NCI-H82 (cell line): ENCODE data around the gene CNTNAP2.
A peak's percentile ranks its signal among the peaks of the same experiment; 100 is the strongest.
"Not testable (repeated sequence)": the region's sequence is repeated elsewhere in the genome, so short reads cannot be mapped to it uniquely, and the experiment has no call there.

Experiments
- DNase-seq: peaks from one replicate; lab custom pipeline; 2025; lab: John Stamatoyannopoulos, UW

Gene CNTNAP2

DNA sequence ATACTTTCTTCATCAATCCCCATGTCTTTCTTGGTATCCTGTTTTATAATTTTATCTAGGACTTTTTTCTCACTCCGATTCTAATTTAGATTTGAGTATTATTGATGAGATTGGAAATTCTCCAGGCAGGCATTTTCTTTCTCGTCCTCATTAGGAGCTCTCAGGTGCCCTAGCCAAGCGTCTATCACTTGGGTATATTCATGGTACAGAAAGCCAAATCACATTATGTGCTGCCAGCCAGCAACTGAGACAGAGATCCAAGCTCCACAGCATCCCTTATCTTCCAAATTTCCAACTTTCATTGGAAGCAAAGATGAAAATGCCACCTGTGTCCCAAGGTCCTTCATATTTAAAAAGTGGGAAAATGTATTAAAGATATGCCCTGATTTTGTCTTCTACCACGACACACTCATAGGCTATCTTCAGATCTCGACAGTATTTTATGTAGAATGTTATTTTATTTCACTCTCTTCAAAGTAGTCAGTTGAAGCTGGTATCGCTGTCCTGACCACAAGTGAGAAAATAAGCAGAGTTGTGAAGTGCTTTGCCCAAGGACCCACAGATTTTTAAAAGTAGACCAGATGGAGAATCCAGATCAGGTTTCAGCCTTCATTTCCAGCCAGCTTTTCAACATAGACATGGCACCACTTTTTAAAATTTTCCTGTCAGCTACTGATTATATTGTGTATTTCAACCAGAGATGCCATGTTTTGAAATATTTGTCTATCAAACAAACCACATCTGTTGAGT, 773.4 kb downstream of the CNTNAP2 start:
- DNase-seq = no peak

DNA sequence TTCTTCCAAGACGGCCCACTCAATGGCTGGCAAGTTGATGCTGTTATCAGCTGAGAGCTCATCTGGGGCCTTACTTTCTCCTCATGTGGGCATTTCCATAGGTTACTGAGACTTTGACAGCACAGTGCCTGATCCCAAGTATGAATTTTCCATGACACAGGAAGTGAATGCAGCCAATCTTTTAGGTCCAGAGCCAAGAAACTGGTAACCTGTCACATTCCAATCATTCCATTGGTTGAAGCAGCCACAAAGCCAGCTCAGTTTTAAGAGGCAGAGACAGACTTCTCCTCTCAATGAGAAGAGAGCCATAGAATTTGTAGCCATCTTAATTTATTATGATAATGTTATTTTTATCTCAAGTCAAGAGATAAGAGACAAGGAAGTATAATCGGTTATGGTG, 775.5 kb downstream of the CNTNAP2 start:
- DNase-seq = no peak

DNA sequence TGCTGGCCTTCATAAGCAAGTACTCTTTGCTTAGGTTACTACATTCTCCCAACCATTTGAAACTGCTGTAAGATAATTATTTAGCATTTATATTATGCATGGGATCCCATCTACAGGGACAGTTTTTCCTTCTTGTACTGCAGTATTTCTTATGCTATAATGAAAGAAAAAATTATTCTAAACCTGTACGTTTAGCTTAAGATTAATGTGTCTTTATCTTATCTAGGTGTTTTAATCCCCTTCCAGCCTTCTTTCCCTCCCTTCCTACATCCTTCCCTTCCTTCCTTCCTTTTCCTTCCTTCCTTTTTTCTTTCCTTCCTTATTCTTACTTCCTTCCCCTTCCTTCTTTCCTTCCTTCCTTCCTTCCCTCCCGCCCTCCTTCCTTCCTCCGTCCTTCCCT, 778.3 kb downstream of the CNTNAP2 start:
- no peak for DNase-seq

DNA sequence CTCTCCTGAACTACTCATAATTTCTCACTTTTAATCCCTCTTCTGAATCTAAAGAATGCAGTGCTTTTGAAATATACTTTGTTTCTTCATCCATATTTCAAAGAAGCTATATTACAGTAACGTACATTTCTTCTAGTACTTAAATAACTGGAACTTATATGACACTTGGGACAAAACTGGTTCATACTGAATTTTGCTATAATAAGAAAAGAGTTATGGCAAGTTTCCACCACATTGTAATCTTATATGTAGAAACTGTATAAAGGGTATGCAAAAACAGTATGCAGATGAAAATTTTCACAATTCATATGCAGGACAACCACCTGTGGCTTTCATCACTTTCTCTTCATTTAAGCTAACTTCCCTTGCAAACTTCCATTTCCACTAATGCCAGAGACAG, 785.7 kb downstream of the CNTNAP2 start:
- no peak for DNase-seq

DNA sequence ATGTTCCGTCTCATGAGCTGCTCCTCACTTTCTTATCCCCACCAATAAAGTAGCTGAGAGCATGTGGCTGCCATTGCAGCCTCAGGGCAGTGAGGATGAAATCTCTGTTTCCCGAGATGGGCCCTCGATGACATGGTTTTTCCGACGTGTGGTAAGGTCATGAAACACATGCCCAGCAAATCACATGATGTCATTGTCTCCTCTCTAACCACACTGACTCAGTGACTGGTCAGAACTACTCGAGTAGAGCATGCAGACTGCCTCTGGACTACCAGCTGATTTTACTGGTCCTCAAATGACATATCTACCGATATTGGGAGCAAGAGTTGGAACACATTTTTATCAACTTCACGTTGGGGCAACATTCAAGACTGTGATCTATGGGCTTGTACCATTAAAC, 786.1 kb downstream of the CNTNAP2 start:
- DNase-seq = no peak

DNA sequence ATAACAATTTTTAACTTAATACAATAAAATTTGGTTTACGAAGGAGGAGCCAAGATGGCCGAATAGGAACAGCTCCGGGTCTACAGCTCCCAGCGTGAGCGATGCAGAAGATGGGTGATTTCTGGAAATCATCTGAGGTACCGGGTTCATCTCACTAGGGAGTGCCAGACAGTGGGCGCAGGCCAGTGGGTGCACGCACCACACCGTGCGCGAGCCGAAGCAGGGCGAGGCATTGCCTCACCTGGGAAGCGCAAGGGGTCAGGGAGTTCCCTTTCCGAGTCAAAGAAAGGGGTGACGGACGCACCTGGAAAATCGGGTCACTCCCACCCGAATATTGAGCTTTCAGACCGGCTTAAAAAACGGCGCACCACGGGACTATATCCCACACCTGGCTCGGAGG, 789.1 kb downstream of the CNTNAP2 start:
- DNase-seq = not testable (repeated sequence)

DNA sequence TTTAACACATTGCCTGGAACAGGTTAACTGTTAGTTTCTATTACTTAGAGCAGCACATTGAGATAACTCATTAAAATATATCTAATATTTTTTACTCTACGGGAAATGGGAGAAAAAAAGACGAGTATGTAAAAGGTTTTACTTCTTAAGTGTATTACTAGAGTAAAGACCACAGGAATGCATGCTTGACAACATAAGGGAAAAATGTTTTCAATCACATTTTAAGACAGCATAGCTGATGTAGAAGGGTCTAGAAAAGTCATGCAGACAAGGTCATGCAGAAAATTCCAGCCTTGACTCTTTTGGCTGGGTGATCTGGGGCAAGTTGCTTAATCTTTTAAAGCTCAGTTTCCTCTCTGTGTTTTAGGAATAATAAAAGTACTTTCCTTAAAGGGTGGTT, 806.2 kb downstream of the CNTNAP2 start:
- DNase-seq = no peak

DNA sequence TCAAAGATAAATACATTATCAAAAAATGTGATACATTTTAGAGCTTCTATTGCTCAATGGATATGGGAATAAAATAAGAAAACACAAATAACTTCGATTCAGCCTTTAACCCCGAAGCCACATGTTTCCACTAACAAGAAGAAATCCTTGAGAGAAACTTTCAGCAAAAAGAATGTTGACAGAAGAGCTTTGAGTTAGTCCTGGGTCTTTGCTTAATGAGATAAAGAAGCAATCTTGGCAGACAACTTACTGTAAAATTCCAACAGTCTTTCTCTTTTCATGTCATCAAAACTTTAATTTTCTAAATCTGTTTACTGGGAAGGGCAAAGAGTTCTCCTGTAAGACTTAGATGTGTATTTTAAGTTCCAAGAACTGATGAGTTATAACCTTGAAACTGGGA, 810.2 kb downstream of the CNTNAP2 start:
- DNase-seq = no peak

DNA sequence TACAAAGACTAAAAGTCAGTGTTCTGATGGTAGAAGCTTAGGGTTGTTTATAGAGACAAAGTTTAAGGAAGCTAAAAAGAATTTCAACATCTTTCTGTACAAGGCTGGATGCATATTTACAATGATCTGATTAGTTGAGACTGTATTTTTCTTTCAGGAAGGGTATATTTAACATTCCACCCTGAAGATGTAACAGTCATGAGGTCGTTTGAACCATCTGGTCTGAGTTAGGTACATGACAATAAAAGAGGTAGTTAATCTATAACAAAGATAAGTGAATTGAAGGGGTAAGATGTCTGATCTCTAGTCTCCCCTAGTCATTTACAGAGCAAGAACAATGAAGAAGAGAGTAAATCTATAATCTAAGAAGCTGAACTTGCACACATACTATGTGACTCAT, 821.2 kb downstream of the CNTNAP2 start:
- DNase-seq = no peak

DNA sequence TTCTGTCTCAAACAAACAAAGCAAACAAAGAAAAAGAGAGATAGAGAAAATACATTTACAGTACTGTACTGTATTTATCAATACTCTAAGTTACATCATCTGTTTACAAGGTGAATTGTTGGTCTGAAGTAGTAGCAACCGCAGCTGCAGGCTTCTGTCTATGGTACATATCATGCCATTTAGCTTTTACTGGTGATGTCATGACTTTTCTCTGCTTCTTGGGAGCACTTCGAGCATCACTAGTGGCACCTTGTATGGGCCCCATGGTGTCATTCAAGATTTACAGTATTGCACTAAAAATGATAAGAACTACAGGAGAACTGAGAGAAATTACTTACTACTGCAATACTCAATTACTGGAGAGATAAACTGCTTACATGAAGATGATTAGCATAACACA, 826.9 kb downstream of the CNTNAP2 start:
- no peak for DNase-seq

DNA sequence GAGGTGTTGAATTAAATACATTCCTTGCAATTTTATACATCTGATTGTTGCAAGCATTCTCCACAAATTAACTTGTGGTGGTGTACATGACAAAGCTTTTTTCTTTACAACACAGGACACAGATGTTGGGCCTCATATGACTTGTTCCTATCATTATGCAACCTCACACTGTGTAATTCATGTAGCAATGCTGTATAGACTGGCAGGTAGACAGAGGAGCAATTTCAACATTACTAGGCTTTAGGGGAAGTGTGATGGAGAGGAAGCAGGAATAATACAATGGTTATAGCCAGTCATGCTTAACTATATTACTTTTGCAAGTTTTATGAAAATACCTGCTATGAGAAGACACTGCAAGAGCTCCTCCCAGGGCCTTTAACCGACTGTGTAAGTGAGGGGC, 832.1 kb downstream of the CNTNAP2 start:
- no peak for DNase-seq

DNA sequence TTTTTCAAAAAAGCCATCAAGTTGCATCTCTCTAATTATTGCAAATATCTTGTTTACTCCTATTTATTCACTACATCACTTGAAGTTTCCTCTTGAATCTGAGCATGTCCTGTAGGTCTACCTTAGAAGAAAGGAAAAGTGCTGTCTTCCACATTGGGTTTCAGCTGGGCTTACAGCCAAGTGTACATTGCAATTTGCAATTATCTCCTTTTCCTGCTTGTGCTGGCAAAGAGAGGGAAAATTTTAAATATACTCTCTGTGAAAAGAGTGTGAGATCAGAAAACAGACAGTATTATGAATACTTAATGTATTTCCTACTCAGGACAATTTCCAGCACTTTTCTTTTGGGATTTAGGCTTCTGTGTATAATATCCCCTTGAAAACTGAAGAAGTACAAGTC, 839.7 kb downstream of the CNTNAP2 start:
- no peak for DNase-seq

DNA sequence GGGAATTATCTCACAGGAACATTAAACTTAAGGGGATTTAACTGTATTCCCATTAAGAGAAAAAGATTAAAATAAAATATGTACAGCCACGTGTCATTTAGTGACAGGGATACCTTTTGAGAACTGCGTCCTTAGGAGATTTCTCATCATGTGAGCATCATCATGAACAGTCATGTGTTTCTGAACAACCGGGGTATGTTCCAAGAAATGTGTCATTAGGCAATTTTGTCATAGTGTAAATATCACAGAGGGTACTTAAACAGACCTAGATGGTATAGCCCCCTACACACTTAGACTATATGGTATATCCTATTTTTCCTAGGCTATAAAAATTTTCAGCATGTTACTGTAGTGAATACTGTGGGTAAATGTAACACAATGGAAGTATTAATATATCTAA, 840.3 kb downstream of the CNTNAP2 start:
- DNase-seq = peak; percentile 8

DNA sequence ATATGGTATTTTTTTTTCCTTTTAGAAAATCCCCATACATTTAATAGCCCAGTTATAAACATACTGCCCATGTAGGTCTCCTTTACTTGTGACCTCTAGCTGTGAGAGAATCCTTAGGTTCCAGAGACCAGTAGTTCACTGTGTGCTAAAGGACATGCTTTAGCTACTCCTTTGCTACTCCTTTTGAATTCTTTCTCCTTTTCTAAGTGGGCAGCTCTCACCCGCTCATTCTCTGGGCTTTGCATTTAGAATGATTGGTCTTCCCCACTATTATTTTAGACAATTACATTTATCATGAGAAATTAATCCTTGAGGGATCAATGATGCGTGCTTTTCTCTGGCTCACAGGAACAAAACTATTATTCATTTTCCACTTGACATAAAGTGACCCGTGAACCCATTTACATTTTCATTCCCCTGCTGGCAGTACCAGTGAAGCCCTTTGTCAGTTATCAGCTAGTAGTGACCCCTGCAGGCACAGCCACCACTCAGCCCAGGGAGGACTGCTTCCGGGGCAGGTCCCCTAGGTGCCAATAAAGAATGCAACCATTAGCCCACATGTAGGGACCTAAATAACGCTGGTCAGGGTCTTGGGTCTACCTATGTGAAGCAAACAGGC, 844.3 kb downstream of the CNTNAP2 start:
- no peak for DNase-seq

DNA sequence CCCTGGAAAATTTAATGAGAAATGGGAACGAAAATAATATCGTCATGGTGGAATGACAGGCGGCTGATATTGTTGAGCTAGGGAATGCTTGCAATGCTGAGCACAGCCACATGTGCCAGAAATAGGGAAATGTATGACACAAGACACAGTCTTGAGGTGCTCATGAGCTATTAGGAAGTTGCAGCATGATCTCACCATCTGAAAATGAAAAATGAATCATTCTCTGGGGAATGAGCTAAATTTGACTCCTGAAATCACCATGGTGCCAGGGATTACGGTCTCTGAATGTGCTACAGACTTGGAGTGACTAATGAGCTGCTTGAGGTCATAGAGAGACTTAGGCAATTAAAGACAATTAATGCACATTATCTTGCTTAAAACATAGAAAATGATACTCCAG, 845.0 kb downstream of the CNTNAP2 start:
- DNase-seq = no peak

DNA sequence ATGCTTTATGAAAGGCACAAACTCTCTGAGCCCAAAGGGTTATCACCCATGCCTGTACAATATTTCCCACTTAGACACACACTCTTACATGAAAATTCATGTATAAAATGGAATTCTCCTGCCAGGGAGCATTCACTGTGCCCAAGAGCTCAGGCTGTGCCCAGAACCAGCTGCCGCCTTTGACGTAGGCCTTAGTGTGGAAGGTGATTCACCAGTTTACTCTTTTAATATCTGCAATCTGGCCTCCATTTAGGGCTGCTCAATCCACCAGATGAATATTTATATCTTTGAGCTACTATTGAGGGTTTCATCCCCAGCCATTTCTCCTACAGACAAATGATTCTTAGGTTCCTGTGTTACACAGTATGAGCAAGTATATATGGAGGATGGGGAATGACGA, 849.7 kb downstream of the CNTNAP2 start:
- DNase-seq = no peak

DNA sequence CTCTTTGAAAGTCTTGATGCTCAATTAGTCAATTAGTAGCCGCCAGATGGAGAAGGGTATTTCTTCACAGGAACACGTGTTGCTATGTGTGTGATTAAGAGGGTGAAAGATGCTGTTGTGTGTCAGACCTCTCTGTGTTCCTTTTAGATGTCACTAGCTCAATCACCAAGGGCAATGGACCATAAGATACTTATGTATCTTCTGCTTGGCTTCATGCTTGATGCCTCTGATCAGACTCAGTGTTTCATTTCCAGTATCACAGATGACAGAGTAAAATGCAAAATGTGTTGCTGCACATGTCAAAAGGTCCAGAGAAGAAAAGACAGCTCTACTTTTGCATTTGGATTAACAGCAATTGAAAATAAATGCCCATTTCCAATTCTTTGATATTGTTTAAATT, 865.9 kb downstream of the CNTNAP2 start:
- peak; percentile 16 for DNase-seq

DNA sequence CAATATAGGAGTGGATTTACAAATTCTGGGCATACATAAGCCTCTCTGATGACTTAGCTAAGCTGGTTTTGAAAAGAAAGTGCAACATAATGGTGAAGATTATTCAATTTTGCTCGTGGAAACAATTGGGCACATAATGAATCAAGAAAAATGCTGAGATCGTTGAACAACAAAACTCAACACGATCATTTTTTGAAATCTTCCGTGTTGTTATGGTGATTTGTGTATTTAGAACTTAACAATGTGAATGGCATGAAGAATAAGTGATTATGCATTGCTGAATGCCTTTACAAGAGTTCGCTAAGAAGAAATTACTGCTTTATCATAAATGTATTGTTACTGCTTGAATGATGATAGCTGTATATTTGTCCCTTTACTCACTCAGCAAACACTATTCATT, 875.0 kb downstream of the CNTNAP2 start:
- no peak for DNase-seq

DNA sequence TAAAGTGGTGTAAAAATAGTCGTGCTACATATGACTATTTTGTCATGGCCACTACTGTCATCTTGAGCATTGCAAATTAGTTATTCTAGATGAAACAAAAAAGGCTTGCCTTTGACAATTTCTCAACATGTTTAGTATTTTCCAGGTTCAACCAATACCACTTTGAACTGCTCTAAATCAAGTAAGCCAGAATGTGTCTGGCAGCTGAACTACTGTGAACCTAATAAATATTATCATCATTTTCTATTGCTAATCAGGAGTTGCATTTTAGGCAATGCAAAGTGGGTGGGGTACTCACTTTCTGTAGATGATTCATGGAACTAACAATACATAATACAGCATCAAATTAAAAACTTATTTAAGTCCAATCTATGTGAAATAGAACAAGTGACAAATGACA, 877.2 kb downstream of the CNTNAP2 start:
- DNase-seq = no peak

DNA sequence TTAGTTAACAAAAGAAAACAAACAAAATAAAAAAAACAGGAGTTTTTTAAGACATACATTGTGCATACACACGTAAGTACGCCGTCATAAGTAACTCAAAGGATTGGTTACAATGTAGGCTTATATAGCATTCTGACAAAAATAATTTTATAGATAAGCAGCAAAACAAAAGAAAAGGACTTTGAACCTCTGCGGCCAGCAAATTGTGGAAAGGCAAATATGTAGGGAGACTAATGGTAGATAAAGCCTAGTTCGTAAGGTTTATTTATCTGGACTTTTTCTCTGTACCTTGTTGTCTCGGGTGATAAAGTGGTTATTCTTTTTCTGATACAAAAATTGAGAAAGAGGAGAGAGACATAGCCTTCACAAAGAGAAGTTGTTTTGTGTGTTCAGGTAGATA, 891.9 kb downstream of the CNTNAP2 start:
- no peak for DNase-seq

DNA sequence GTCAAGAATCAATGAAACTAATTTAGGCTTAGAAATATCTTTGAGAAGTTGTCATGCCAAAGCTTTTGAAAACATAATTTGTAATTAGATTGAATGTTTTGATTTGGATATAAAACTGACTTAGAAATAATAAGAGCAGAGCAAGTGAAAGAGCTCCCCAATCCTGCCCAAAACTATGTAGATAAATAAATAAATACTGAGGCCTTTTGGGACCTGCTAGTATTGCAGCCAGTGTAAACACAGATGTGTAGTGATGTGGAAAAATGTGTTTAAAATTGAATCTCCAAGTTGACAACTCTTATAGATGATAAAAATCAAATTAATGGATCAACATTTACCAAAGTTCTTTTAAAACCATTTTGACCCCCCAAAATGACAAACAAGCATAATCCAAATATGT, 896.1 kb downstream of the CNTNAP2 start:
- DNase-seq = no peak

DNA sequence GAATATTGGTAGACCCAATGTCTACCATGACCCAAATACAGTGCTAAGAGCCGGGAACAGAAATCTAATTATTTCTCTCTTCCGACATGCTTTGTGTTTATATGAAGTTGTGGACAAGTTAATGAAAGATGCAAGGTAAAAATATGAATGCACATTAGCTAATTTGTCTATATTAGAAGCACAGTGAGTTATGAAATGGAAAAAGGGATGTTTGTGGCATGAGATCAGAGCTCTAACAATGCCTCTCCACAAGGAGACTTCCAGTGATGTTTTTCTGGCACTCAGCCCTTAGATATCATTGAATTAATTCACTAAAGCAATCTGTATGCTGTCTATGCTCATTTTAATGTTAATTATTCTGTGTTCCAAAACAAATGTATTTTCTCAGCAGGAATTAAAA, 897.2 kb downstream of the CNTNAP2 start:
- DNase-seq = no peak

DNA sequence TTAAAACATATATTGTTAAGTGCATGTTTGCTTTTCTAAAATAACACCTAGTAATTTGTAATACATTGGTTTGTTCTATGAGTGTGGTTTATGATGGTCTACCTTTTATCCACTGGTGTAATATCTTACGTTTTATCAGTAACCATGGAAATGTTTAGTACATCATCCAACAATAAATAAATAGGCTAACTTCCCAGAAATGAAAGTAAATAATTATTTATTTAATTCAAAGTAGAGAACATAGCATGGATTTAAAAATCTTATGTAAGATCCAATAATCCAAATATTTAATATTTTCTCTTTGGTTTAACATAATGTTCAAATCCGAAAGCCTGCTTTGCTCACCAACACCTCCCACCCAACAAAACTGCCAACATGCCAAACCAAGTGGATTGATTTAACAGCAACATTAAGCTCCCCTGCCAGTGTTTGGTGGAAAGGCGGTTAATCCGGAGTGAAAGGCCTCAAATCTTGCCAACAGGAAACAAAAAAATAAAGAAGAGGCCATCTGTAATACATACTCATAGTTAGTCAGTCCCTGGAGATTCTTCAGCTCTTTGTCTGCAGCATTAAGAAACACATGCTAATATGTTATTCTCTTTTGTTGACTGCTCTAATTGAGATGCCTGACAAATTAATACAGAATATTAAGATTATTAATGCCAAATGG, 897.8 kb downstream of the CNTNAP2 start:
- no peak for DNase-seq

DNA sequence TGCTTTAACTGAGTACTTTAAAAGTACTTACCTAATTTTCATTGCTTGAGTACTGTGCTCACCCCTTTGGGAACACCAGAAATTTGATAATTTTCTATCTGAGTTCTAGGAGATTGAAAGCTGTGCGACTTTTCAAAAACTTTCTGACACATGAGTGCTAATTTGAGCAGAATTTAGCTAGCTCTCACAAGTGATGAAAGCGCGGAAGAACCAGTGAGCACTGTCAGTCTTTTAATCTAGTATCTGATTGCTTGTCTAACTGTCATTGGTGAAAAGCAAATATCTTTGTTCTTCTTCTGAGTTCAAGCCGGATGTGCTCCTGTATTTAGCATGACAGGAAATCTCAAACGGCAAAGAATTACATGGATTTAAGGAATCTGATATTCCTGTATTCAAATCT, 899.4 kb downstream of the CNTNAP2 start:
- DNase-seq = no peak
